GM19025 (cell line): Measurements from ENCODE around the gene C1QL2.

ENCODE experiments used
- ATAC-seq: cut with Tn5 transposase; IDR thresholded peaks from one replicate; pipeline ENCODE4 v1.9.1; 2021; ENCODE audit warnings: mild to moderate bottlenecking, low read depth, moderate library complexity; ENCODE audit not compliant: unreplicated experiment

Gene C1QL2

GRCh38 chr2:119158563-119159347 lies at the start of gene C1QL2:
Gene C1QL2 (minus strand): TSS chr2:119158751. CDS start chr2:119158269, 482 bp downstream.
- ATAC-seq: no peak

- ATAC-seq: no peak
Measured at GRCh38 chr2:119207447-119207846, 48.9 kb upstream of the C1QL2 start.

- ATAC-seq: no peak
Measured at GRCh38 chr2:119206201-119206600, 47.6 kb upstream of the C1QL2 start.

GRCh38 chr2:119205001-119205706 lies 46.6 kb upstream of the C1QL2 start:
- ATAC-seq: no peak

GRCh38 chr2:119204525-119204924 lies 46.0 kb upstream of the C1QL2 start:
- ATAC-seq: no peak

GRCh38 chr2:119202610-119203310 lies 44.2 kb upstream of the C1QL2 start:
- no peak for ATAC-seq

- ATAC-seq: no peak
Measured at GRCh38 chr2:119201815-119202214, 43.3 kb upstream of the C1QL2 start.

GRCh38 chr2:119198240-119198840 lies 39.8 kb upstream of the C1QL2 start:
- ATAC-seq: no peak

GRCh38 chr2:119197529-119198239 lies 39.1 kb upstream of the C1QL2 start:
- ATAC-seq: no peak

GRCh38 chr2:119197126-119197405 lies 38.5 kb upstream of the C1QL2 start:
- no peak for ATAC-seq

- no peak for ATAC-seq
Measured at GRCh38 chr2:119196301-119197125, 38.0 kb upstream of the C1QL2 start.

GRCh38 chr2:119195887-119196286 lies 37.3 kb upstream of the C1QL2 start:
- no peak for ATAC-seq

GRCh38 chr2:119195001-119195400 lies 36.5 kb upstream of the C1QL2 start:
- ATAC-seq: no peak

GRCh38 chr2:119192893-119193292 lies 34.3 kb upstream of the C1QL2 start:
- no peak for ATAC-seq

GRCh38 chr2:119190321-119191111 lies 32.0 kb upstream of the C1QL2 start:
- no peak for ATAC-seq

- ATAC-seq: no peak
Measured at GRCh38 chr2:119184512-119184911, 26.0 kb upstream of the C1QL2 start.

- no peak for ATAC-seq
Measured at GRCh38 chr2:119181791-119182445, 23.4 kb upstream of the C1QL2 start.

- ATAC-seq: no peak
Measured at GRCh38 chr2:119181391-119181790, 22.8 kb upstream of the C1QL2 start.
